HL-60/S4 treated with retinoic acid at 250 ng/mL for 4 days and 3 days (cell line): Measurements from ENCODE around the gene YEATS2.
"Not testable (repeated sequence)": the region's sequence is repeated elsewhere in the genome, so short reads cannot be mapped to it uniquely, and the experiment has no call there.

Experiments used
- in situ Hi-C: fragments of 300-500 bp; cut with MboI; formaldehyde crosslinking; loops from 2 replicates; pipeline ENCODE4 v1.7.0; 2022; ENCODE audit warnings: low sequenced_read_pairs

Gene YEATS2

DNA sequence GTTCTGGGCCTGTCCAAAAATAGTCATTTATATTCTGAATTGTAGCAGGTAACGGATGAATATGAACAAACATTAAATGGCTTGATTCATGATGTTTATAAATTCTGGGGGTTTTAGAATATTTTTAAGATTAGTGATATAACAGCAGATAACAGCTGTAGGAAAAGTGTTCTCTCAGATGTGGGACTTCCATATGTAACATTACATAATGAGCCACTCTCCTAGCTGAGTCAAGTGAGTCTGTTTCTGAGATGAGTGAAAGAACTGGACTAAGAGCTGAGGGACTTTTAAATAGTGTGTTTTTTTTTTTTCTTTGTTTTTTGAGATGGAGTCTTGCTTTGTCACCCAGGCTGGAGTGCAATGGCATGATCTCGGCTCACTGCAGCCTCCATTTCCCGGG lies 13.9 kb downstream of the YEATS2 start:
- in situ Hi-C loops = no loop called here

GRCh38 chr3:183714622-183715021 lies 17.0 kb downstream of the YEATS2 start:
- in situ Hi-C loops = no loop called here

- in situ Hi-C loops = no loop called here
Observed at GRCh38 chr3:183718012-183718411, 20.4 kb downstream of the YEATS2 start.

DNA sequence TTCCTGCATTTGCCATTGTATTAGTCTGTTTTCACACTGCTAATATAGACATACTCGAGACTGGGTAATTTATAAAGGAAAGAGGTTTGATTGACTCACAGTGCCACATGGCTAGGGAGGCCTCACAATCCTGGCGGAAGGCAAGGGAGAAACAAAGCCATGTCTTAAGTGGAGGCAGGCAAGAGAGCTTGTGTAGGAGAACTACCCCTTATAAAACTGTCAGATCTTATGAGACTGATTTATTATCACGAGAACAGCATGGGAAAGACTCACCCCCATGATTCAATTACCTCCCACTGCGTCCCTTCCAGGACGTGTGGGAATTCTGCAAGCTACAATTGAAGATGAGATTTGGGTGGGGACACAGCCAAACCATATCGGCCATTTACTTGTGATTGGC lies 27.8 kb downstream of the YEATS2 start:
- in situ Hi-C loops = no loop called here

GRCh38 chr3:183728204-183728603 lies 30.6 kb downstream of the YEATS2 start:
- in situ Hi-C loops = no loop called here

DNA sequence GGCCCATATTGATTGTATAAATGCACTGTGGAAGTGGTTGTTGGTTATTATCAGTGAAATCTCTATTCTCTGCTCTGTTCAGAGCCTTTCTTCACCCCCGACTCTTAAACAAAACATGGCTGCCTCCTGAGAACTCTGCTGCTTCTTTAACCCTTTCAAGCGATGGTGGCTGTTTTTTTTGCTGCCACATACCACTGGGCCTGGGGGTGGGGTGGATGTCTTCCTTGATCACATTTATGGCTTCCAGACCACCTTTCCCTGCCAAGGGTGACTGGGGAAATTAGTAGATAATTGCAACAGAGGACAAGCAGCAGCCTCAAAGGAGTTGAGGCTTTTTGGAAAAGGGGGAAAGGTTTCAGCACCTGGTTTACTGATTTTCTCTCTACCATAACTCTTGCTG lies 32.8 kb downstream of the YEATS2 start:
- in situ Hi-C loops = no loop called here

DNA sequence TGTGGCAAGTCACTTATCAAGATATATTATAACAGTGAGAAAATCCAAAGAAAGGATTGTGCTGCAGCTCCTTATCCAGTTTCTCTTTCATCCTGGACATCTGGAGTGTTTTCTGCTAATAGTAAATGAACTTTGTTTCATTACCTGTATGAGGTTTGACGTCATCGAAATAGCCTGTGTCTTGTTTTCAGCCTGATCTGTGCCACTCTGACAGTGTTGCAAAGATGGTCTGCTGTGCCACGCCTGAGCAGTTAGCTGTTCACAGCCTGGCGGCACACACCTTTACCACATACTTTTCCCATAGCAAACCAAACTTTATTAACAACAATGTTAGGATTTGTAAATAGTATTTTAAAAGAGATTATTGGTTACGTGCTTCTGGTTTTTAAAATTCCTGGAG lies 34.0 kb downstream of the YEATS2 start:
- in situ Hi-C loops = no loop called here

- in situ Hi-C loops = no loop called here
Observed at GRCh38 chr3:183733553-183733952, 36.0 kb downstream of the YEATS2 start.

DNA sequence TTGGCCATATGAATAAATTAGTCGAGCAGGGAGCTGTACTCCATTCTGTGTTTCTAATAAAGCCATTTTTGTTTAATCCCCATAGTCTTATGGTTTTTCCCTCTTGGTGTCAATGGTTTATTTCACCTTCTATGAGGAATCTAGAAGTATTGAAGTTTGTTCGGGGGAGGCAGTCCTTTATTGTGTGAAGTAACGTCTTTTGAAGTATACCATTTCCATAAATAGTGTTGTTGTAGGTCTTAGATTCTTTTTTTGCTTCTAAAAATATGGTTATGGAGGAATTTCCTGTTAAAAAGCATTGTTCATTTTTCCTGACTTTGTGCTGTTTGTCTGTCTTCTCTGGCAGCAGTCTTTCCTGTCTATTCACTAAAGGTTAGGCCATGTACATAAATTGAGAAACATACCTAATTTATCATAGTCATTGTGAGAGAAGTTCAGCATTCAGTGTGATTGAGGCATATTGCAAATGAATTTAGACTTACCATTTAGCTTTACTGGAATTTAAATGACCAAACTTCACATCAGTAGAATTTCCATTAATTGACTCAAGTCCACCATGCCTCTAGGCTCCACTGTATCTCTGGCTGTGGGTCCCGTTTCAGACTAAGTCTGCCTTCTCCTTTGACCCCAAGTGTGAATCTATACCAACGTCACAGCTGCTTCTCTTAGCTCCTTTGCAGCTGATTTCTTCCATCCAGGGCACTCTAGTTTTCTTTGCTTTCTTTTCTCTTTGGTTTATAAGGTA lies 37.3 kb downstream of the YEATS2 start:
- in situ Hi-C loops = no loop called here

- in situ Hi-C loops = no loop called here
Observed at GRCh38 chr3:183737116-183737515, 39.5 kb downstream of the YEATS2 start.

GRCh38 chr3:183740154-183740553 lies 42.6 kb downstream of the YEATS2 start:
- in situ Hi-C loops = not testable (repeated sequence)

GRCh38 chr3:183743231-183743630 lies 45.6 kb downstream of the YEATS2 start:
- in situ Hi-C loops = no loop called here

DNA sequence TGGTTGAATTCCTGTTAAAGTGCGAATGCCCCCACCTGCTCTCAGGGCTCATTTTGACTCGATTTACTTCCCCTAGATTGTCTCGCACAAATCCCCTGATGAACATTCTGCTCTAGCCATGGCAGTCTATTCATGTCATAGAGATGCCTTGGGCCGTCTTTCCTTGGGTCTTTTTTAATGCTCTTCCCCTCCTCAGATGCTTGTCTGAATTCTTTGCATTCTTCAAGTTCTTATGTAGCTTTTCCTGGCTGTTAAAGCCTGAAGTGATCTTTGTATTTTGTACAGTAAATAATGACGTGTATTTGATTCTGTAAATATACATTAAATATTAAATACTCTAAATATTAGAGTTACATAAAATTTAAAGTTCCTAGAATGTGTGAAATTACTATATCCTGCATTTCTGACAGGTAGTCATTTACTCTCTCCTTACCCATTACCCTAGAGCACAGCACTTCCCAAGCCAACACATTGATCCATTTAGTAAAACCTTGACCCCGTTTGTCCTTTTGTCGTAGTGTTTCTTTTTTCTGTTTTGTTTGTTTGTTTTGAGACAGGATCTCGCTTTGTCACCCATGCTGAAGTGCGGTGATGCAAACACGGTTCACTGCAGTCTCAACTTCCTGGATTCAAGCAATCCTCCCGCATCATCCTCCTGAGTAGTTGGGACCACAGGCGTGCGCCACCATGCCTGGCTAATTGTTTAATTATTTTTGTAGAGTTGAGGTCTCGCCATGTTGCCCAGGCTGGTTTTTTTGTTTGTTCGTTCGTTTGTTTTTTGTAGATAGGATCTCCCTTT lies 47.9 kb downstream of the YEATS2 start:
- in situ Hi-C loops = no loop called here

- in situ Hi-C loops = no loop called here
Observed at GRCh38 chr3:183754052-183754451, 56.5 kb downstream of the YEATS2 start.

DNA sequence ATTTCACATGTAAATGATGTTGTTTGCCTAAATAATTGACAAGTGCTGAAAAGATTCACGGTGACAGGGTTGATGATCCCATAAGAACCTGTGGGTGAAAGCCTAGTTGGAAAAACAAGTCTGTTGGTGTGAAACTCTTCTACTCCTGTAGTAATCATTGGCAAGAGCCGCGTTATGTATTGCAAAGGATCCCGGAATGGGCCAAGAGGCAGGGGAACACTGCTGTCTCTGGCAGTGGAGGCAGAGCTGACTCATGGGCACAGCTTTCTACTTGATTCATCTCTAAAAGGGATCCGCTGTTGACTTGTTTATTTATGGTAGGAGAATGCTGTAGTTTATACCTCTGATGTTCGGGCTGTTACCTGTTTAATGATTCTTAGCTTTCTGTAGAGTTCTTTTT lies 64.7 kb downstream of the YEATS2 start:
- in situ Hi-C loops = loop anchor here (10.0 kb wide), 1 partner anchor 288 kb away; no protein-coding TSS in a partner anchor

GRCh38 chr3:183764847-183765731 lies 67.5 kb downstream of the YEATS2 start:
- in situ Hi-C loops = loop anchor here (10.0 kb wide), 1 partner anchor 290 kb away; no protein-coding TSS in a partner anchor

DNA sequence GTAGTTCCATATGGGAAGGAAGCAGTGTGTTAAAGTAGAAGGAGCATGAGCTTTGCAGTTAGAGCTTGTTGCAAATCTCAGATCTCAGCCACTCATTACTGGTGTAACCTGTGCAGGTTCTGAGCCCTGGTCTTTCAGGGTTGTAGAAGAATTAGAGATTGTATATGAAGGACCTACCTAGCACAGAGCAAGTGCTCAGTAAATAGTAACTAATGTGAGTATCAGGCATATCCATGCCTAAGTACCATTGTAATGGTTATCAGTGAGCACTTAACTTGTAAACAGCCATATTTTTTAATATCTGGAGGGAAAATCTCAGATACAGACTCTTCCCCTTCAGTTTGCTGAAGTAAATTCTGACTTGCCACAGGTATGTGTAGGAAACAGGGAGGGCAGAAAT lies 68.5 kb downstream of the YEATS2 start:
- in situ Hi-C loops = loop anchor here (10.0 kb wide), 1 partner anchor 291 kb away; no protein-coding TSS in a partner anchor

DNA sequence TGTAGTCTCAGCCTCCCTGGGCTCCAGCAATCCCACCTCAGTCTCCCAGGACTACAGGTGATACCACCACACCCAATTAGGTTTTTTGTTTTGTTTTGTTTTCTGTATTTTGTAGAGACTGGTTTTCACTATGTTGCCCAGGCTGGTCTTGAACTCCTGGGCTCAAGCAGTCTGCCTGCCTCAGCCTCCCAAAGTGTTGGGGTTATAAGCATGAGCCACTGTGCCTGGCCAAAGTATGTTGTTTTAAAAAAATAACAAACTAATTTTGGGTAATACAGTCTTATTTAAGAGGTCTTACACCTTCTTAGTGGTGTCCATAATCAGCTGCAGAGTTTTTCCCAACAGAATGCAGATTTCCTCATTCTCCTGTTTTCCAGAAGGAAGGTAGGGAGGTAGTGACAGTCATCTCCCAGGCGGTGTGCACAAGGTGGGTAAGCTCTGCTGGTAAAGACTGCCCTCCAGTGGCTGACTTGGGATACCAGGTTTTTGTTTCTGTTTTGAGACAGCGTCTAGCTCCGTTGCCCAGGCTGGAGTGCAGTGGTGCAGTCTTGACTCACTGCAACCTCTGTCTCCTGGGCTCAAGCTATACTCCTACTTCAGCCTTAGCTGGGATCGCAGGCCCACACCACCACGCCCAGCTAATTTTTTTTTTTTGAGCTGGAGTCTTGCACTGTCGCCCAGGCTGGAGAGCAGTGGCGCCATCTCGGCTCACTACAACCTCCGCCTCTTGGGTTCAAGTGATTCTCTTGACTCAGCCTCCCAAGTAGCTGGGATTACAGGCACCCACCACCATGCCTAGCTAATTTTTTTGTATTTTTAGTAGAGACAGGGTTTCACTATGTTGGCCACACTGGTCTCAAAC lies 69.4 kb downstream of the YEATS2 start:
- in situ Hi-C loops = loop anchor here (10.0 kb wide), 1 partner anchor 292 kb away; no protein-coding TSS in a partner anchor

GRCh38 chr3:183768114-183768513 lies 70.5 kb downstream of the YEATS2 start:
- in situ Hi-C loops = loop anchor here (10.0 kb wide), 1 partner anchor 293 kb away; no protein-coding TSS in a partner anchor

DNA sequence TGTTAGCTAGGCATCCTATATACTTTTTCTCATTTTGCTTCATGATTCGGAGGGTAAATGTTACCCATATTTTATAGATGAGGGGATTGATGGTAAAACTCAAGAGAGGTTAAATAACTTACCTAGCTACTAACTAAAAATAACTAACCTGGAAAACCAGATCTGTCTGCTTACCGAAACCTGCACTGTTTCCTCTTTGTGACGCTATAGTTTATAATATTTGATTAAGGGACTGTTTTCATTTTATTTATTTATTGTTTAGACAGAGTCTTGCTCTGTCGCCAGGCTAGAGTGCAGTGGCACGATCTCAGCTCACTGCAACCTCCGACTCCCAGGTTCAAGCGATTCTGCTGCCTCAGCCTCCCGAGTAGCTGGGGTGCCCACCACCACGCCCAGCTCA lies 71.9 kb downstream of the YEATS2 start:
- in situ Hi-C loops = loop anchor here (10.0 kb wide), 1 partner anchor 295 kb away; no protein-coding TSS in a partner anchor
